GM18526 (cell line): ENCODE measurements around the gene MRFAP1L1.

Source experiments
- POLR2A ChIP-seq: IDR thresholded peaks from 3 replicates; pipeline ENCODE4 v1.6.1; 2011; ENCODE audit not compliant: insufficient read length; ENCODE audit errors: extremely low read depth

Gene MRFAP1L1

DNA sequence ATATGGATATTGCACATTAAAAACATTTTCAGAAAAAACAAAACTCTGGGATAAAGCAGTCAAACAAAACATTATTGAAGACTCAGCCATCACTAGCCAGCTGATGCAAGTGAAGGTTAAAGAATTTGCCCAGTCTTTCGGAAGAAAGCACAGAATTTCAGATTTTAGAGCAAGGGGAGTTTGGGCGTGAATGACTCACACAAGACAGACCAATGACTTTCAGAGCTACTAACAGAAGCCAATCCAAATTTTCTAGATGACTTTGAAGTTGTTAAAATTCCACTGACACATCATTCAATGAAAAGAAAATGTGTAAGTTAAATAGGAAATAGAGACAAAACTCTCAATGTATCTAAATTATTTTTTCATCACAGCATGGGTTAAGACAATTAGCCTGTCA lies 4.0 kb downstream of the MRFAP1L1 start:
- no peak for TF ChIP-seq POLR2A

DNA sequence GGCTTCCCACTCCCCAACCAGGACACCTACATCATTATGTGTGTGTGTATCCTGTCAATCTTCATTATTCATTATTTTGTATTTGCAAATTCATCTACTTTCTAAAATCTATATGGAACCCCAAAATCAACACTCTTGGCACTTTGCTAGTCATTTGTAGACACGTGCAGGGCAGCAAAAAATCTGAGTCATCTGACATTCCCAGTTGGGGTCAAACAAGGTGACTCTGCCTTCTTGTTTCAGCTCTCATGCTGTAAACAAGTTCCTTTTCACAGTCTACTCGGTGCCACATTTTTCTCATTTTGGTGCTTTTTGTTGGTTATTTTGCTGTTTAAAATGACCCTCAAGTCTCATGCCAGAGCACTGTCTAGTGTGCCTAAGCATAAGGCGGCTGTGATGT lies 5.9 kb downstream of the MRFAP1L1 start:
- TF ChIP-seq POLR2A = no peak

DNA sequence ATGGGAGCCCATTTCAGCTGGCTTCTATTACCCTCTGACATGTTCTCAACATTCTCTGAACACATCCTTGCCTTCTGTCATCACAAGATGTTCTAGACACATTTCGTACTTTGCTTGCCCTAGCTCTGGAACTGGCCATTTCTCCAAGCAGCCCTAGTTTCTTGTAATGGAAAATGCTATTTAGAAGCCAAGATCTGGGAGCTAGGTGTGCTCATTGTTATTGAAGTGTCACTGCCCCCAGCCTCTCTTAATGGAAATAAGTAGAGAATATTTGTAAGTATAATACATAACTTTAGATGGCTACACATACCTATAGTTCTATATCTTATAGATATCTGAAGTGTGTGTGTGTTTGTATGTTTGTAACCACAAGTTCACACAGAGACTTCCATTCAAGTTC lies 6.9 kb downstream of the MRFAP1L1 start:
- no peak for TF ChIP-seq POLR2A

DNA sequence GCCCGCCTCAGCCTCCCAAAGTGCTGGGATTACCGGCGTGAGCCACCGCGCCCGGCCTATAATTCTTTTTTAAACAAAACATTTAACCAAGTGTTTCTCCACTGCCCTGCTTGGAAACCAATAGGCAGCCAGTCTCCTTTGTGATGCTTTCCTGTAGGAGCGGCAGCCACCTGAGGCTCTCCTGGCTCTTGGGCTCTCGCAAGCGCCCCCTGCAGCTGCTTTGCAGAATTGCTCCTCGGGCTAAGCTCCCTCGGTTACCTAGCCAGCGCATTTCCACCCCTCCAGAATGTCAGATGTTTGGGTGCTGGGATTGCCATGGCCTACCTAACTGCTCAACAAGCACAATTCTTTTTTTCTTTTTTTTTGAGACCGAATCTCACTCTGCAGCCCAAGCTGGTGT lies 8.3 kb downstream of the MRFAP1L1 start:
- no peak for TF ChIP-seq POLR2A

DNA sequence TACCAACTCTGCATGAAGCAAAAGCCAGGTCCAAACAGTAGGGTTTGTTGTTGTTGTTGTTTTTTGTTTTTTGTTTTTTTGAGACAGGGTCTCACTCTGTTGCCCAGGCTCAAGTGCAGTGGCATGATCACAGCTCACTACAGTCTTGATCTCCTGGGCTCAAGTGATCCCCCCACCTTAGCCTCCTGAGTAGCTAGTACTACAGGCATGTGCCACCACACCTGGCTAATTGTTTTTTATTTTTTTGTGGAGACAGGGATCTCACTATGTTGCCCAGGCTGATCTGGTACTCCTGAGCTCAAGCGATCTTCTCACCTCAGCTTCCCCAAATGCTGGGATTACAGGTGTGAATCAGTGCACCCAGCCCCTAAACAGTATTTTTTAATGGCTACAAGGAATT lies 9.8 kb downstream of the MRFAP1L1 start:
- no peak for TF ChIP-seq POLR2A

DNA sequence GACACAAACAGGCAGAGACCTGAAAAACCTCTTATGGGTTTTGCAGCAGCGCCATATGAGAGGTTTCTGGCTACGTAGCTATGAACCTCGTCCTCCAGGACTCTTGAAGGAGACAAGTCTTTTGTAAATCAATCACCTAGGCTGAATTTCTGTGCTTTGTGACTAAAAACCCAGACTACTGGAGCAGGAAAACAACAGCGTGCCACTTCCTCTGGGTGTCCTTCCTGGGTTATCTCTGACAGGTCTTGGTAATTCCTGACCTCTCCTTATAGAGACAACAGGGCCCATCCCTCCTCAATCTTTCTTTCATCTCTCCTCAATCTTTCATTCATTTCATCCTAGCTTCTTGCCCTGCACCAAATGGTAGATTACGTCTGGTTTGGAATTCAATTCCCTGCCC lies 10.3 kb downstream of the MRFAP1L1 start:
- TF ChIP-seq POLR2A = no peak

DNA sequence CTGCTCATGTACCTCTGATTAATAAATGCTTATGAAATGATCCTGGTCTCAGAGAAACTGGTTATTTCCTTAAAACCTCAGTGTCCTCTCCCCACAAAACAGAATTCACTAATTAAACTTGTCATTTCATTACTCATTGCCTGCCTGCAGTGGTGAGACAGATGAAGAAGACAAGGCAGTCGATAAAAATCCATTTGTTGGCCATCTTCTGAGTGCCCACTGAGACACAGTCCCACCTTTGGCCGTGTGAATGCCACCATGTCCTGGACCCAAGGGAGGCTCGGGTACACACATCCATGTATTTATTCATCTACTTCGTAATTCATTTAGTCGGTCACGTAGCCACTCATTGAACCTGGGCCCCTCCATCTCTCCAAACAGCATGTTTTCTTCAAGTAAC lies 12.5 kb downstream of the MRFAP1L1 start:
- no peak for TF ChIP-seq POLR2A

DNA sequence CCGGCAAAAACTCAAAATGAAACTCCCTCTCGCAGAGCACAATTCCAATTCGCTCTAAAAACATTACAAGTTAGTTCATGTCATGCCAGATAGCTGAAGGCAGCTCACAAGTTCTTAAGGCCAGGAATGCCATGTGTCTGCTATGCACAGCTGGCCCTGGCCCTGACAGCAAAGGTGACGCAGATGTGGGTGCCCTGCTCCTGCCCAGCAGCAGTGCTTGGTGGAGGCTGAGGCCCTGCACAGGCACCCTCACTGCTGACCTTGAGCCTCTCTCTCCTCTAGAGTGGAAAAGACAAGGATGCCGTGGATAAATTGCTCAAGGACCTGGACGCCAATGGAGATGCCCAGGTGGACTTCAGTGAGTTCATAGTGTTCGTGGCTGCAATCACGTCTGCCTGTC lies 13.1 kb downstream of the MRFAP1L1 start:
- TF ChIP-seq POLR2A = no peak

DNA sequence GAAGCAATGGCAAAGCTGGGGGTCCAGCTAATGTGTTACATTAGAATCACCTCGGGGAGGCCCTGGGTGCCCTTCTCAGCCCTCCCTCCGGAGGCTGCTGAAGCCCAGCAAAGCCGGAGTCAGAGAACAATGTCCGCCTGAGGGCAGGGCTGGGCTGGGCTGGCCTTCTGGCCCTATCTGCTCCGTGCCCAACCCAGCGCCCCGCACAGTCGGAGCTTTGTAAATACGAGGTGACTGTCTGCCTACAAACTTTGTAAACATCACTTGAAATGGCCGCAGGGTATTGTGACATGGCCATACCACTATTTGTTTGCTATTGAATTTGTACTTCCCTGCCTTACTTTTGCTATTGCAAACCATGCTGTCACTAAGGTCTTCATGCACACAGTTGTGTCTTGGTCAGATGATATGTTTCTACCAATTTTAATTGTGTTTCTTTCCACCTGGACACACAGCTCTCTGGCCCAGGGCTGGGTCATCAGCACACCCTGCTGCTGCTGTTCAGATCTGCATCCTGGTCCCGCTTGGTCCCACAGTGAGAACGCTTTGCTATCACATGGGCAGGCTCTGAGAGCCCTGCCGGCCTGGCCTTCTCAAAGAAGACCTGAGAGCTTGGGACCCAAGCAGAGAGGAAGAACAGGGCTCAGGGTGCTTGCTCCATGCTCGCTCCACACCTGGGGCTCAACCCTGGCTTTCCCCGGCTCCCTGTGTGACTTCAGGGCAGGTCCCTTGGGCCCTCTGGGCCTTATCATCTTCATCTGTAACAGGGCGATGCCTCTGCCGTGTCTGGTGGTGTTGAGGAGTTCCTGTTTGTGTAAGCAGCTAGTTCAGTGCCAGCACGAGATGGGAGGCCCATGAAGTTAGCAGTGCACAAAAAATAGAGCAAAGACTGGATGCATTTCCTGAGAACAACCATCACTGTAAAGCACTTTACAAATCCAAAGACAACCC lies 13.7 kb downstream of the MRFAP1L1 start:
- no peak for TF ChIP-seq POLR2A

DNA sequence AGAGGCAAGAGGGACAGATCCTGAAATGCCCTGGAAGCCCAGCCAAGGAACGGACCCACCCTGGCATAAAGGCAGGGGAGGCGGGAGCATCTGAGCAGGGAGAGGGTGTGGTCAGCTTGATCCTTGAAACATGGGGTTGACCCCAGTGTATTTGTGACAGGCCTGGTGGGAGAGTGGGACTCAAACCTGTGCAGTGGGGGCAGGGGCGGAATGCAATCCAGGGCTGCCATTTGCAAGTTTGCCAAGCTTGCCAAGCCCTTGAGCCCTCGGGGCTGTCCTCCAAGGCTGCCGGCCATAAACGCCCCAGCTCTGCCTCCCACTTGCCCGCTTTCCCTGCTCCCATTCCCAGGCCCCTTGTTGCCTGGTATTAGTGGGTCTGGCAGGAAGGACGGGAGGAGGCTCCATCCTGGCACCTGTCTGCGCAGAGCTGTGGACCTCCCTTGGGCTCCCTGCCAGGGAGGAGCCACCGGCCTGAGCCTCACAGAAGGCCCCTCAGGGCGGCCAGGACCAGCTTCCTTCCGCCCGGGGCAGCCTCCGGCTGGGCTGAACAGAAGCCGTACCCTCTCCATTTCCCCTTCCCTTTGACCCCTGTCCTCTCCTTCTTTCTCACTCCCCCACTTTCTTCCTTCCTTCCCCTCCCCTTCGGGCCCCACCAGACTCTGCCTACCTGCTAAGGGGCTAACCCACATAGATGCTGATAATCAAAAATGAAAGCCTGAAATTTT lies 15.3 kb downstream of the MRFAP1L1 start:
- TF ChIP-seq POLR2A = no peak

DNA sequence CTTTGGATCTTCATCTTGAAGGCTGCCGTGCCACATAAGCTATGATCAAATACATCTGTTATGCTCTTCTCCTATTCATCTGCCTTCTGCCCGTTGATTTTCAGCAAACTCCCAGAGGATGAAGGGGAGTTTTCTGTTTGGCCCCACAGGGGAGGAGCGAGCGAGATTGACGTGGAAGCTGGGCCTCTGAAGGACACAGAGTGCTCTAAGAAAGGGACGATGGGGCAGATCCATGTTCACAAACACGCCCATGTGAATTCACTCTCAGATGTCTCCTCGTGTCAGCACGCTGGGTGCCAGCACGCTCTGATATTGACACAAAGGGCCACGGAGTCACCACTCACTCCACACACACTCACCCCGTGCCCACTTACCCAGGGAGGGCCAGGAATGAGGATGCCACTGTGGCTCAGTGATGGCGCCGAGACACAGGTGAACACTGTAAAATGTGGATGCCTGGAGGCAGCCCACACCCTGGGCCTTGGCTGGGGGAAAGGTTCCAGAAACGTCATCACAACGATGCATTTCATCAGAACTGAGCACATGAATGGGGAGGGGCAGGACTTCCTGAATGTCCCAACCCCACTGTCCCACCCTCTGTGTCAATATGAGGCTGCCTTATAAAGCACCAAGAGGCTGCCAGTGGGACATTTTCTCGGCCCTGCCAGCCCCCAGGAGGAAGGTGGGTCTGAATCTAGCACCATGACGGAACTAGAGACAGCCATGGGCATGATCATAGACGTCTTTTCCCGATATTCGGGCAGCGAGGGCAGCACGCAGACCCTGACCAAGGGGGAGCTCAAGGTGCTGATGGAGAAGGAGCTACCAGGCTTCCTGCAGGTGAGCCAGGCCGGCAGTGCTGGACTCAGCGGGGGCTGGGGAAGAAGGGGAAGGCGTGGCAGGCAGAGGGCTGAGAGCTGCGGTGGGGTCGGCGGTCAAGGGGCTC lies 16.2 kb downstream of the MRFAP1L1 start, which contains the start of gene S100P:
TSS of gene S100P (plus strand) at position 648 of the 946 bp plus-strand sequence. CDS start at position 703, 55 bp downstream.
- no peak for TF ChIP-seq POLR2A

DNA sequence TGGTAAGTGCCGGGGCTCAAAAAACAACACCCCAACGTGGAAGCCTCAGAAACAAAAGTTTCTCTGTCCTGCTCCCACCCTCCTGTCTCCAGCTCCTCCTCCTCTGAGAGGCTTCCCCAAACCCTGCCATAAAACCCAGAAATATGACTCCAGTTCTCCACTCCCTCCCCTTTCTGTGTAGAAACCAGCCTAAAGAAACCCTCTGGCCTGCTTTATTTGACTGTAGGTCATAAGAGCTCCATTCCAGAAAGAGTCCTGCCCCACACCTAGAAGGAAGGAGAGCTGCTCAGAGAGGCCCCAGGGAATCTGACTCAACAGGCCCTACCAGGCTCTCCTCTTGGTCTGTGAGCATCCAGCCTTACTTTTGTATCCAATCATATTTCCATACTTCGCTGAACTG lies 16.9 kb downstream of the MRFAP1L1 start:
- TF ChIP-seq POLR2A = no peak

DNA sequence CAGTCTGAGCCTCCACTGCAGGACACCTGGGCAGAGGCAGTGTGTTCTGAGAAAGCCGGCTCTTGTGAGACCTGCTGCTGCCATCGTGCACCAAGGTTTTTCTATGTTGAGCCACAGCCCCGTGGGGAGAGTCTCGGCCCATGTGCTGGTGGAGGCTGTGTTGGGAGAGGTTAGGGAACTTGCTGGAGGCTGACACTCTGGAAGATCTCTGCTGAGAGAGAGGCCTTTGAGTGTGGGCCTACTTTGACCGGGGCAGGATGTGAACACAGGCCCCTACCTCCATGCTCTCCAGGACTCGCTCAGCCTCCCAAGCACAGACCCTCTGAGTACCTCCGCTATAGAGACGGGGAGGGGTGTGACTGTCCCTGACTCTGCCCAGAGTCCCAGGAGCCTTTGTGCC lies 17.3 kb downstream of the MRFAP1L1 start:
- no peak for TF ChIP-seq POLR2A

DNA sequence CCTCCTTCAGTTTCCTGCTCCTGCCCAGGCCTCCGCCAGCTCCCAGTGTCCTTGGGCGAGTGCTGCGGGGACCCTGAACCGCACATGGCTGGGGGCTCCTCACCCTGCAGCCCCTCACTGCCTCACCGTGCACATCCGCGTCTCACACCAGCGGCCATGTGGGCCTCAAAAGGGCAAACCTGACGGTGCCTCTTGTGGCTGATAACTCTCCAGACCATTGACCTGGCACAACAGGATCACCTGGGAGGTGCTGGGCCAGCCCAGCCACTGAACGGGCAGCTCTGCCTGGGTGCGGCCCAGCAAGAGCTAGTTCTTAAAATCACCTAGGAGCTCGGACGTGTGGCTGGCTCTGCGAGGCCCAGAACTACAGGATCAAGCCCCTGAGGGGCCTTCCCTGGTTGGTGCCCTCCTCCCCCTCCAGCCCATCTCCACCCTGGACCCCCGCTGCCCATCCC lies 20.1 kb downstream of the MRFAP1L1 start:
- TF ChIP-seq POLR2A = no peak
